Cardiac septum (tissue), 1 donor: ENCODE data around the gene CPOX. TPM values are rescaled to one million over a fixed set of nuclear protein-coding genes. Genes with fewer than 3 reads are reported as not detected.
"Not testable (repeated sequence)": the region's sequence is repeated elsewhere in the genome, so short reads cannot be mapped to it uniquely, and the experiment has no call there.

Experiments
- DNase-seq: peaks from one replicate; pipeline ENCODE4 v3.0.0-alpha.2; 2020; ENCODE audit warnings: low spot score
- intact Hi-C: fragments of 100-400 bp; cut with DNase I; formaldehyde crosslinking; loops from one replicate; pipeline ENCODE4 v1.14.0; 2022
- long read RNA-seq: library from polyadenylated mRNA; unstranded; transcript quantifications from one replicate; pipeline ENCODE4 v2.0.0, GENCODE V29; 2021
- total RNA-seq: library from RNA; stranded (reverse); fragmentation: NEBNext Ultra II Directional; extraction: Animal tissue kit (Norgen Biotek cat#: 25700); gene quantifications from one replicate; pipeline ENCODE4 v1.2.1, GENCODE V29; 2021
- donor health status: DM: no; HTN: no; CAD: no.

CPOX gene
- total RNA-seq = 10.3 TPM
- long read RNA-seq, transcript CPOX-201 (7 exons, 2,821 nt) = major isoform, 18 of 18 reads
- long read RNA-seq, partial matches to known transcripts = 0 of 18 reads
- long read RNA-seq, other reads (novel, unspliced or antisense) = 0 of 18 reads

GRCh38 chr3:98593046-98593936, at the start of gene CPOX:
Gene CPOX (minus strand): TSS chr3:98593611. CDS start chr3:98593504, 107 bp downstream.
- intact Hi-C loops = loop anchor here (2.0 to 10.0 kb wide), 5 partner anchors 70 to 1162 kb away; partner anchors contain the start of genes CLDND1 and DCBLD2
- DNase-seq = peak; percentile 96

GRCh38 chr3:98642769-98643168, 49.4 kb upstream of the CPOX start:
- DNase-seq, intact Hi-C loops: not testable (repeated sequence)

GRCh38 chr3:98641756-98642155, 48.3 kb upstream of the CPOX start:
- intact Hi-C loops, DNase-seq: not testable (repeated sequence)

GRCh38 chr3:98638515-98638914, 45.1 kb upstream of the CPOX start:
- DNase-seq, intact Hi-C loops: not testable (repeated sequence)

GRCh38 chr3:98630416-98630815, 37.0 kb upstream of the CPOX start:
- DNase-seq = no peak
- intact Hi-C loops = no loop called here

GRCh38 chr3:98628317-98628716, 34.9 kb upstream of the CPOX start:
- intact Hi-C loops = no loop called here

GRCh38 chr3:98626151-98626550, 32.7 kb upstream of the CPOX start:
- DNase-seq = no peak
- intact Hi-C loops = no loop called here

More at GRCh38 chr3:98628317-98628716, 34.9 kb upstream of the CPOX start:
- DNase-seq = no peak

- DNase-seq = no peak
- intact Hi-C loops = no loop called here
These were observed 30.3 kb upstream of the CPOX start for GRCh38 chr3:98623572-98624280.

- intact Hi-C loops = no loop called here
- DNase-seq = no peak
These were observed 24.4 kb upstream of the CPOX start for GRCh38 chr3:98617841-98618240.

- intact Hi-C loops = no loop called here
- no peak for DNase-seq
These were observed 20.2 kb upstream of the CPOX start for GRCh38 chr3:98613616-98614015.

- DNase-seq = no peak
- intact Hi-C loops = no loop called here
These were observed 19.6 kb upstream of the CPOX start for GRCh38 chr3:98612996-98613517.

GRCh38 chr3:98612587-98612986, 19.2 kb upstream of the CPOX start:
- intact Hi-C loops = no loop called here
- DNase-seq = no peak

- intact Hi-C loops = no loop called here
These were observed 14.6 kb upstream of the CPOX start for GRCh38 chr3:98608029-98608428.

GRCh38 chr3:98603580-98603979, 10.2 kb upstream of the CPOX start:
- no peak for DNase-seq

More at GRCh38 chr3:98608029-98608428, 14.6 kb upstream of the CPOX start:
- no peak for DNase-seq

GRCh38 chr3:98602078-98602678, 8.8 kb upstream of the CPOX start:
- no peak for DNase-seq
- intact Hi-C loops = loop anchor here (2.0 kb wide), 1 partner anchor 211 kb away; no protein-coding TSS in a partner anchor

More at GRCh38 chr3:98603580-98603979, 10.2 kb upstream of the CPOX start:
- intact Hi-C loops = loop anchor here (2.0 kb wide), 1 partner anchor 209 kb away; no protein-coding TSS in a partner anchor

- intact Hi-C loops = no loop called here
These were observed 7.8 kb upstream of the CPOX start for GRCh38 chr3:98601180-98601579.

GRCh38 chr3:98600412-98601095, 7.1 kb upstream of the CPOX start:
- intact Hi-C loops = no loop called here
- DNase-seq = no peak

More at GRCh38 chr3:98601180-98601579, 7.8 kb upstream of the CPOX start:
- no peak for DNase-seq

- intact Hi-C loops = loop anchor here (10.0 kb wide), 2 partner anchors 185 to 1155 kb away; no protein-coding TSS in a partner anchor
- DNase-seq = no peak
These were observed 6.4 kb upstream of the CPOX start for GRCh38 chr3:98599647-98600411.
